AG09309 (cell line): ENCODE results near the gene CACNA1B.

Experiments
- DNase-seq: peaks from one replicate; pipeline ENCODE4 v3.0.0-alpha.2; 2010; ENCODE audit warnings: low read depth
- H3K4me3 ChIP-seq: 2 replicates; pipeline ENCODE4 v1.5.1; 2011; ENCODE audit warnings: mild to moderate bottlenecking, low read depth, low read length, moderate library complexity; ENCODE audit not compliant: control insufficient read depth
- CTCF ChIP-seq: IDR thresholded peaks from 2 replicates; pipeline ENCODE4 v1.5.1; 2011; ENCODE audit warnings: mild to moderate bottlenecking, low read depth, low read length, inconsistent platforms; ENCODE audit not compliant: insufficient read depth, control insufficient read depth; ENCODE audit errors: missing control alignments

The CACNA1B gene

GRCh38 chr9:137967280-137967953 lies 89.8 kb downstream of the CACNA1B start:
- TF ChIP-seq CTCF = no peak
- H3K4me3 ChIP-seq = no peak overlapping the region
- no peak for DNase-seq

- DNase-seq = no peak
These were observed 90.7 kb downstream of the CACNA1B start for GRCh38 chr9:137968235-137968634.

GRCh38 chr9:137969008-137969407 lies 91.4 kb downstream of the CACNA1B start:
- TF ChIP-seq CTCF = no peak
- H3K4me3 ChIP-seq = no peak overlapping the region
- DNase-seq = no peak

More at GRCh38 chr9:137968235-137968634, 90.7 kb downstream of the CACNA1B start:
- no peak for TF ChIP-seq CTCF
- no peak overlapping the region for H3K4me3 ChIP-seq

GRCh38 chr9:137969685-137970084 lies 92.1 kb downstream of the CACNA1B start:
- DNase-seq = no peak
- H3K4me3 ChIP-seq = no peak overlapping the region
- no peak for TF ChIP-seq CTCF

GRCh38 chr9:137970098-137970497 lies 92.5 kb downstream of the CACNA1B start:
- DNase-seq = no peak
- no peak overlapping the region for H3K4me3 ChIP-seq
- no peak for TF ChIP-seq CTCF

- TF ChIP-seq CTCF = no peak
- no peak for DNase-seq
- H3K4me3 ChIP-seq = no peak overlapping the region
These were observed 93.3 kb downstream of the CACNA1B start for GRCh38 chr9:137970686-137971476.
